ENCODE data around the gene ARSI.

Gene ARSI

DNA sequence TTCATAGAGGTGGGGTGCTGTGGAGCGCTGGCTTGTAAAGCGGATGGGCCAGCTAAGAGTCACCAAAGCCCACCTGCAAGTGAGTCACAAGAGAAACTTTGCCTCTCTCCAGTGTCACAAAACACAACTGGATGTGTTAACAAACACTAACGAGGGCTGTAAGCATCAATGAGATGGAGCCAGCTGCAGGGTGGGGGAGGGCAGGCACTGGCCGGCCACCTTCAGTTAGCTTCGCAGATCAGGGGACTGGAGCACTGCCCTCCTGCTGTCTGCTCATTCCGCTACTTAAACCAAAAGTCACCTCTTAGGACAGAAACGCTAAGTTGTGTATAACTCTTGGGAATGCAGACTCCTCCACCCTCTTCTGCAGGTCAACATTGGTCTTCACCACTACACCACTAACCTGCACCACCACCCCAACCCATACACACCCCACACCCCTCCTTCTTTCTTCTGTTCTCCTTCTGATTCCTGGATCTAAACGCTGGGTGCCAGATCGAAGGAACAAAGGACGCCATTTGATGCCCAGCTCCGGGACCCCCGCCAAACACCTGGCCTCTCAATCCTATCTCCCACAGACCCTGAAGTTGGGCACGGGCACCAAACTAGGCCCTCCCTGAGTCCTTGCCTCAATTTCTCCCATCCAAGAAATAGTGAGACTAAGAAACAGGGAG lies 2.1 kb downstream of the ARSI start:
- TF ChIP-seq, protein P1, sequence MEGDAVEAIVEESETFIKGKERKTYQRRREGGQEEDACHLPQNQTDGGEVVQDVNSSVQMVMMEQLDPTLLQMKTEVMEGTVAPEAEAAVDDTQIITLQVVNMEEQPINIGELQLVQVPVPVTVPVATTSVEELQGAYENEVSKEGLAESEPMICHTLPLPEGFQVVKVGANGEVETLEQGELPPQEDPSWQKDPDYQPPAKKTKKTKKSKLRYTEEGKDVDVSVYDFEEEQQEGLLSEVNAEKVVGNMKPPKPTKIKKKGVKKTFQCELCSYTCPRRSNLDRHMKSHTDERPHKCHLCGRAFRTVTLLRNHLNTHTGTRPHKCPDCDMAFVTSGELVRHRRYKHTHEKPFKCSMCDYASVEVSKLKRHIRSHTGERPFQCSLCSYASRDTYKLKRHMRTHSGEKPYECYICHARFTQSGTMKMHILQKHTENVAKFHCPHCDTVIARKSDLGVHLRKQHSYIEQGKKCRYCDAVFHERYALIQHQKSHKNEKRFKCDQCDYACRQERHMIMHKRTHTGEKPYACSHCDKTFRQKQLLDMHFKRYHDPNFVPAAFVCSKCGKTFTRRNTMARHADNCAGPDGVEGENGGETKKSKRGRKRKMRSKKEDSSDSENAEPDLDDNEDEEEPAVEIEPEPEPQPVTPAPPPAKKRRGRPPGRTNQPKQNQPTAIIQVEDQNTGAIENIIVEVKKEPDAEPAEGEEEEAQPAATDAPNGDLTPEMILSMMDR (IDR thresholded peaks at IDR 0.05; ENCODE audit: insufficient read depth, low read depth, low read length, missing control alignments) = no peak
- no peak overlapping the region for H3K4me3 ChIP-seq (ENCODE audit: low read depth, low read length)
- DNase-seq (ENCODE audit: low read depth) = no peak

DNA sequence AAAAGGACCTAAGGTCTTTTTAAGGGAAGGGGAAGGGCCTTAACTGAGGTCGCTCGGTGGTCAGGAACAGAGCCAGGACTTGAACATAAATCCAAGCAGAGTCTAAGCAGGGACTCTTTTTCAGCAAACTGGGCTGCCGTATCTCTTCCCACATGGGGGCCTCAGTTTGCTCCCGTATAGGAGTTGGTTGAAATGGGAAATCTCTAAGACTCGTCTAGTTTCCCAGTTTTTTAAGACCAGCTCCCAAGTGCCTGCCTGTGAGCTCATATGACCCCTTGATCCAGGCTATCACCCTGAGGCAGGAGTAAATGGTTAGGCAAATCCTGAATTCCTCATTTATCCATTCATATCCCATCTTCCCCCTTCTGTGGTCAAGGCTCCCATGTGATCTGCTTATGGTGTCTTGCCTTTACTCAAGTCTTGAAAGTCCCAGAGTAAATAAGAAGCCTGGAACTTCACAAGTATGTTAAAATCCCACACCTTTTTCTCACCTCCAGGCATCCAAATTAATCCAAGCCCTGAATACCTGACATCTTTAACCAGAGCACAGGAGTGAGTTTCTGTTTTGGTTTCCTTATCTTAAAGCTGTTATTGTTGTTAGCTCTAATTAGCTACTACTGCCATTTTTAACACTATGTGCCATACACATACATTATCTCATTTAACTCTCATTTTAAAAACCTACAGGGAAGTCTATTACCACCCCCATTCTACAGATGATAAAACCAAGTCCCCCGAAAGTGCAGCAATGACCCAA lies 3.0 kb downstream of the ARSI start:
- H3K4me3 ChIP-seq (ENCODE audit: low read depth, low read length) = no peak overlapping the region
- TF ChIP-seq, protein P1 (IDR thresholded peaks at IDR 0.05; ENCODE audit: insufficient read depth, low read depth, low read length, missing control alignments) = no peak
- DNase-seq (ENCODE audit: low read depth) = no peak

DNA sequence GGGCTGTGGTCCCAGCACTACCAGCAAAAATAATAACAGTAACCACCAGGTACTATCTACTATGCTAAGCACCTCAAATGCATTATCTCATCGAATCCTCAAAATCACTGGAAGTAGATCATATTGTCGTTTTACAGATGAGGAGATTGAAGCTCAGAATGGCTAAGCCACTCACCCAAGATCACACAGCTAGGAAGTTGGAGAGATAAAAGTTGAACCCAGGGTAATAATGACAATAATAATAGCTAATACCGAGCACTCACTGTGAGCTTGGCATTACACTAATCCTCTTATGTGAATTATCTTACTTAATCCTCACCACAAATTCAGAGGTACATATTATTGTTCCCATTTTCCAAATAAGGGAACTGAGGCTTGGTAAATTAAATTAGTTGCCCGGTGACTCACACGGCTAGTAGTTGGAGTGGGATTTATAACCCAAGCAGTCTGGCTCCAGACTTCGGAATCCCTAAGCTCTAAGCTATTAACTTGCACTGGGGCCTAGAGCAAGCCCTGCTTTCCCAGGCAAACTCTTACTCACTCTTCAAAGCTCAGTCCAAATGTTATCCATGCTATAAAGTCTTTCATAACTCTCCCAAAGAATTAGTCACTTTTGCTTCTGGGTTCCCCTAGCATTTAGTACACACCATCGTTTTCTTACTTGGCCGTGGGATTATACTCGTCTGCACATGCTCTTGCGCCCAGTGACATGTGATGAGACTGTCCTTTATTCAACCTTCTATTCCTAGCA lies 3.8 kb downstream of the ARSI start:
- TF ChIP-seq, protein P1 (IDR thresholded peaks at IDR 0.05; ENCODE audit: insufficient read depth, low read depth, low read length, missing control alignments) = no peak
- no peak overlapping the region for H3K4me3 ChIP-seq (ENCODE audit: low read depth, low read length)
- no peak for DNase-seq (ENCODE audit: low read depth)

GRCh38 chr5:150297934-150298595 lies 4.6 kb downstream of the ARSI start:
- no peak for DNase-seq (ENCODE audit: low read depth)
- H3K4me3 ChIP-seq (ENCODE audit: low read depth, low read length) = no peak overlapping the region
- TF ChIP-seq, protein P1 (IDR thresholded peaks at IDR 0.05; ENCODE audit: insufficient read depth, low read depth, low read length, missing control alignments) = no peak

DNA sequence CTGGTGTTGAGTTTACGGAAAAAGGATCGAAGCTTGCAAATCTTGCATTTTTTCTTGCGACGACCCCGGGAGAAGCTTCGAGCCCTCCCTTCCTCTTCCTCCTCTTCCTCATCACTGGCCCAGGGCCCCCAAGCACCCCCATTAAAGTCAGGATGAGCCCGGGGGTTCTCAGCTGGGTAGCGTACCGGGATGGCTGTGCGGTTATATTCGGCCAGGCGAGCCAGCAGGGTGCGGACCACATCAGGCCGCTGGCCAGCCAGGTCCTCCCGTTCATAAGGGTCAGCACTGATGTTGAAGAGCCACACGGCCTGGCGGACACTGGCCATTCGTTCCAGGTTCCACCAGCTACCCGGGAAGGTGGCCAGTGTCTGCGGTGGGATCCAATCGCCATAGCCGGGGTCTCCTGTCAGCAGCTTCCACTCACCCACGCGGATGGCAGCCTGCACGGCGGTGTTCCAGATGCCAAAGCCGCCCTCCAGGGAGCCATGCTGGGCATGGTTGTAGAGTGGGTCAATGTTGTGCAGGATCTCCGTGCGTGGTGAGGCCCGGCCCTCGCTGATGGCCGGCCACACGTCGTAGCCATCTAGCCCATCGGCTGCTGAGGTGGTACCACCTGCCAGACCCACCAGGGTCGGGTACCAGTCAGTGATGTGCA lies 5.3 kb downstream of the ARSI start:
- DNase-seq (ENCODE audit: low read depth) = no peak
- H3K4me3 ChIP-seq (ENCODE audit: low read depth, low read length) = no peak overlapping the region
- TF ChIP-seq, protein P1 (IDR thresholded peaks at IDR 0.05; ENCODE audit: insufficient read depth, low read depth, low read length, missing control alignments) = no peak

DNA sequence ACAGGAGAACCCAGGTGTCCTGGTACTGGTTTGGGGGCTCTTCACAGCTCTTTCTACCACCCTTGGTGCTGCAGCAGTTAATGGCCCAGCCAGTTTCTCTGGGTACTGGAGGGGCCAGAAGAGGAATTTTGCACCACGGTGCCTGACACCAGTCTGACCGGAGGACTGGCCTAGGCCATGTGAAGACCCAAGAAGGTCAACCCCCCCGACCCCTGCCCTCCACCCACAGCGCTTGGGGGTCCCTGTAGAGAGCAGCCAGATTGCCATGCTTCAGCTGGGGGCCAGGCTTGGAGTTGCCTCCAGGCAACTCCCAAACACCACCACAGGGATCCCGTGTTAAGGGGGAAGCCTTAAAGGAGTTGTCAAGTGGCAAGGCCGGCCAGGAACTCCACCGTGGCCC lies 6.2 kb downstream of the ARSI start:
- TF ChIP-seq, protein P1 (IDR thresholded peaks at IDR 0.05; ENCODE audit: insufficient read depth, low read depth, low read length, missing control alignments) = no peak
- DNase-seq (ENCODE audit: low read depth) = no peak
- no peak overlapping the region for H3K4me3 ChIP-seq (ENCODE audit: low read depth, low read length)
